GM12801 (cell line): ENCODE results near the gene ATRIP.

Experiments
- TF ChIP-seq, protein P1 (sequence below): IDR thresholded peaks from one replicate; pipeline ENCODE4 v1.5.1; 2011; ENCODE audit warnings: control low read depth; ENCODE audit not compliant: insufficient read length; ENCODE audit errors: extremely low read depth

ATRIP gene

DNA sequence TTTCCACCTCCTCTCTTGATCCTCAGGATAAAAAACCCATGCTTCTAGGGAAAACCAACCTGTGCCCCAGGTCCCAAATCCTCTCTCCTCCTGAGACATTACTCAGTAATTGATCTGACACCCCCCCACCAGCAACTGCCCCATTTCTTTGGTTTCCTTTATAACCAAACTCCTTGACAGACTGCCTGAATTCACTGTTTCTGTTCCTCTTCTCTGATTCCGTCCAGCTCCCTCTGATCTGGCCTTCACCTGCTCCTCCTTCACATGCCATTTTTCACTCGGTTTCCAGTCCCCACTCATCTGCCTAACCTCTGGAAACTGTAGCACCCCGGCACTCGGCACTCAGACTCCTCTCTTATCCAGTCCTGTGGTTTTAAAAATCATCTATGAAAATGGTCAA, 8.7 kb upstream of the ATRIP start:
- TF ChIP-seq, protein P1, sequence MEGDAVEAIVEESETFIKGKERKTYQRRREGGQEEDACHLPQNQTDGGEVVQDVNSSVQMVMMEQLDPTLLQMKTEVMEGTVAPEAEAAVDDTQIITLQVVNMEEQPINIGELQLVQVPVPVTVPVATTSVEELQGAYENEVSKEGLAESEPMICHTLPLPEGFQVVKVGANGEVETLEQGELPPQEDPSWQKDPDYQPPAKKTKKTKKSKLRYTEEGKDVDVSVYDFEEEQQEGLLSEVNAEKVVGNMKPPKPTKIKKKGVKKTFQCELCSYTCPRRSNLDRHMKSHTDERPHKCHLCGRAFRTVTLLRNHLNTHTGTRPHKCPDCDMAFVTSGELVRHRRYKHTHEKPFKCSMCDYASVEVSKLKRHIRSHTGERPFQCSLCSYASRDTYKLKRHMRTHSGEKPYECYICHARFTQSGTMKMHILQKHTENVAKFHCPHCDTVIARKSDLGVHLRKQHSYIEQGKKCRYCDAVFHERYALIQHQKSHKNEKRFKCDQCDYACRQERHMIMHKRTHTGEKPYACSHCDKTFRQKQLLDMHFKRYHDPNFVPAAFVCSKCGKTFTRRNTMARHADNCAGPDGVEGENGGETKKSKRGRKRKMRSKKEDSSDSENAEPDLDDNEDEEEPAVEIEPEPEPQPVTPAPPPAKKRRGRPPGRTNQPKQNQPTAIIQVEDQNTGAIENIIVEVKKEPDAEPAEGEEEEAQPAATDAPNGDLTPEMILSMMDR = no peak

DNA sequence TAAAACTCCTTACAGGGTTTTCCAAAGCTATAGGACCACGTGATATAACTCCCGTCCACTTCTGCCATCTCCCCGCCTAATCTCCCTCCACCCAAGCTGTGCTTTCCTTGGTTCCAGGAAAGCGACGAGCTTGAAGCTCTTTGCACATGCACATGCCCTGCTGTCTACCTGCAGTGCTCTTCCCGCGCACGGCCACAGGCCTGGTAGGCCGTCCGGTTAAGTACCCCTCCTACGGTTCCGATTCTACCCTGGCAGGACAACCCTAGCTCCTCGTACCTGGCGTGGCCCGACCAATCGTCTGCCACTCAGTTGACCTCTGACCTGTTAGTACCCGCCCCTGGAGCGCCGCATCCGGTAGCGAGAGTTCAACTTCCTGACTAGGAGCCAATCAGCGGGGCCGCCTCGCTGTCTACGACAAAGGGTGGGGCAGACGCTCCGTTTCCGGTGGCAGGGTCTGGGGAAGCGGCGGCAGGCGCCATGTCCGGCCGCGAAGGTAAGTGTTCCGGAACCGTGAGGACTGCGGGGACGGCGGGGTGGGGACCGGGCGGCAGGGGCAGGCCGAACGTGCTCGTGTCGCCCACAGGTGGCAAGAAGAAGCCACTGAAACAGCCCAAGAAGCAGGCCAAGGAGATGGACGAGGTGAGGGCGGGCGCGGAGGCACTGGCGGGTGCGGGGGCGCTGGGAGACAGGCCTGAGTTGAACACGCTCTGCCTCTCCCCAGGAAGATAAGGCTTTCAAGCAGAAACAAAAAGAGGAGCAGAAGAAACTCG, 6.5 kb upstream of the ATRIP start, which contains the start of the genes CCDC51 and TMA7:
CCDC51 (minus strand) TSS at position 300 of the 770 bp plus-strand sequence. CDS start 4,991 bp downstream, outside the sequence.
TMA7 (plus strand) TSS at position 438 of the 770 bp plus-strand sequence; CDS start at position 478, 40 bp downstream.
- TF ChIP-seq, protein P1 = no peak

DNA sequence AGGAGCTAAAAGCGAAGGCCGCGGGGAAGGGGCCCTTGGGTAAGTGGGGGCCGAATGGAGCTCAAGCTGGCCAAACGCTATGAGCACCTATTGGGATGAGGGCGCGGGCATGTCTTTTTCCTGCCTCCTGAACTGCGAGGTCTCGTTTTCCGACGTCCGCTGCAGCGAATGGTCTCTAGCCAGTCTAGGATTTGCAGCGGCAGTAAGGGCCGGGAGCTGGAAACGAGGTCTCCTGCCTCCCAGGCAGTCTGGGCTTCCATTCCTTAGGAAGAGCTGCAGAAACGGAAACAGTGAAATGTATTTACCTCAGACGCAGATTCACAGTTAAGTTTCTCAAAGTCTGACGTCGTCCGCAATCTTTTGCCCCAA, 6.0 kb upstream of the ATRIP start:
- TF ChIP-seq, protein P1 = no peak

DNA sequence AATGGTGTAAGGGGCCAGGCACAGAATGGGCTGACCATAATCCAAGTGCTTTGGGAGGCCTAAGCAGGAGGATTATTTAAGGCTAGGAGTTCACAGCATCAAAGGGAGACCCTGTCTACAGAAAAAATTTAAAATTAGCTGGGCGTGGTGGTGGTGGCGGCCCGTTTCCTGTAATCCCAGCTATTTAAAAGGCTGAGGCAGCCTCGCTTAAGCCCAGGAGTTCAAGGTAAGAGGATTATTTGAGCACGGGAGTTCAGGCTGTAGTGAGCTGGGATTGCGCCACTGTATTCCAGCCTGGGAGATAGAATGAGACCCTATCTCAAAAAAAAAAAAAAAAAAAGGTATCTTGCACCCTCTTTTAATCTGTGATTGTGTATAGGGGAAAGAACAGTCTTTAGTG, 4.6 kb upstream of the ATRIP start:
- TF ChIP-seq, protein P1 = no peak

DNA sequence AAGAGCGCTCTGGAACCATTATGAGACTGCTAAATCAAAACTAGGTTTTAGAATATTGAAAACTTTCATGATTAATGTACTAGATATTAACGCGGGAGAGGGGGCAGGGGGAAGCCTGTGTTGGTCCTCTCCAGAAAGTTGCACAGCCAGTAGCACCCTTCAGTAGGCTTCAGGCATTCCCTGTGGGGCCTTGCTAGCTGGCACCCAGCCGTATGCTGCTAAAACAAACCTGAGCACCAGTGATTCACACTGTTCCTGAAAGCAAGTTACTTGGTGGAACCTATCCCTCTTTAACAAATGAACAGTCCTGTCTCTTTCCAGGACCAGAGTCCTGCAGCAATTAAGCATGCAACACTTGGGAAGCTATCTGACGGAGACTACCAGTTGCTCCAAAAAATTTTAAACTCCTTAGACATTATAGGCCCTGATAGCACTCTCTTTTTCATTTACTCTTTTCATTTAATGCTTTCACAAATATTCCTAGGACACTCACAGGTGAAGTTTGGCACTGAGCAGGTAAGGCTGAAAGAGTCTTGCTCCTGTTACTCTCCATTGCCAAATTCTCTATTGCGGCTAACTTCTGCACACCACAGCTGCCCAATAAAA, 1.2 kb upstream of the ATRIP start:
- TF ChIP-seq, protein P1 = no peak

DNA sequence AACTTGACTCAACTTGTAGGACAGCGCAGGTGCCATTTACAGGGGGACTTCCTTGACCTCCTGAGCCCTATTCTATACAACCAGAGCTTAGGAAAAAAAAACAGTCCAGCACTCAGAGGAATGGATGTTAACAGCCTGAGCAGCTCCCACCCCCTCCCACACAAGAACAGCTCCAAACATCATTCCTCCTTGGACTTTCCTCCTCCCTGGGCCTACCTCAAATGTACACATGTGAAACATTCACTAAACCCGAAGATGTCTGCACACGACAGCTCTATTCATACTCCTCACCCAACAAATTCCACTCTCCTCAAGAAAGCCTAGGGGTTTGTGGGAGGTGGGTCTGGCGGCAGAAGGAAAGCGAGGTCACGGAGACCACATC, 503 bp upstream of the ATRIP start:
- TF ChIP-seq, protein P1 = no peak

DNA sequence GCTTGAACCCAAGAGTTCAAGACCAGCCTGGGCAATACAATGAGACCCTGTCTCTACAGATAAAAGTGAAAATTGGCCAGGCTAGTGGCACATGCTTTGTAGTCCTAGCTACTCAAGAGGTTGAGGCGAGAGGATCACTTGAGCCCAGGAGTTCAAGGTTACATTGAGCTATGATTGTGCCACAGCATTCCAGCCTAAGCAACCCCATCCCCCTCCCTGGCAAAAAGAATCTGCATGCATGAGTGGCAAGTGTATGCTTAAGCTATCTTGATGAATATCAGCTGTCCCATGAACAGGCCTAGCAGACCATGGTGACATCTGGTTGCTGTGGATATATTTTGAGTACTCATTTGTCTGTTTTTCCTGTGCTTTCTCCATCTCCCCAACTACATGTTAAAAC, 4.7 kb downstream of the ATRIP start:
- TF ChIP-seq, protein P1 = no peak
